K562 (cell line): ENCODE results near the gene ANAPC2. TPM values are rescaled to one million over a fixed set of nuclear protein-coding genes. Genes with fewer than 3 reads are reported as not detected.
A peak's percentile ranks its signal among the peaks of the same experiment; 100 is the strongest.

Experiments used
- AFF4 ChIP-seq: sonication (generic); formaldehyde crosslinking; IDR thresholded peaks from 2 replicates; pipeline ENCODE4 v1.8.0; 2023; ENCODE audit warnings: mild to moderate bottlenecking, missing genetic modification reagents
- CBFB ChIP-seq: sonication (generic); formaldehyde crosslinking; IDR thresholded peaks from 2 replicates; pipeline ENCODE4 v1.4.0; 2020; ENCODE audit warnings: mild to moderate bottlenecking, missing genetic modification reagents
- GTF3C2 ChIP-seq: IDR thresholded peaks from 3 replicates; pipeline ENCODE4 v1.6.1; 2011; ENCODE audit warnings: borderline replicate concordance, mild to moderate bottlenecking, moderate library complexity; ENCODE audit not compliant: insufficient read length; ENCODE audit errors: extremely low read depth
- KDM2B ChIP-seq: fragments of 250-450 bp; sonication (Bioruptor Pico); IDR thresholded peaks from 2 replicates; pipeline ENCODE4 v1.8.0; 2021; ENCODE audit warnings: mild to moderate bottlenecking, moderate library complexity
- POLR2H ChIP-seq: IDR thresholded peaks from 2 replicates; pipeline ENCODE4 v1.6.1; 2016; ENCODE audit warnings: missing genetic modification characterization, low read depth, mild to moderate bottlenecking, control low read depth, missing compliant biosample characterization, moderate library complexity
- SREBF2 ChIP-seq: sonication (generic); formaldehyde crosslinking; IDR thresholded peaks from 2 replicates; pipeline ENCODE4 v1.4.0; 2020; ENCODE audit warnings: mild to moderate bottlenecking, missing genetic modification reagents
- ZBTB33 ChIP-seq: sonication (generic); formaldehyde crosslinking; IDR thresholded peaks from 2 replicates; pipeline ENCODE4 v1.8.1; 2023; ENCODE audit warnings: mild to moderate bottlenecking, missing genetic modification reagents
- ZBTB7A ChIP-seq: IDR thresholded peaks from 2 replicates; pipeline ENCODE4 v1.6.1; 2011; ENCODE audit warnings: low read depth, mild to moderate bottlenecking, low read length, moderate library complexity, borderline replicate concordance; ENCODE audit not compliant: control insufficient read depth
- polyA plus RNA-seq, 8 experiments: library from polyadenylated mRNA; depleted of rRNA in 4 of 8; stranded (reverse) in 5 of 8; unstranded in 3 of 8; fragments of >200 nt; fragmentation: Nextera tagmentation in 2 of 8; fragmentation: Illumina TruSeq in 1 of 8; extraction: Ambion mirVana in 2 of 8; extraction: Trizol in 1 of 8; gene quantifications; 2 replicates each; pipeline versions ENCODE4 v1.2.1 to v1.2.3, GENCODE V29; 2011 to 2014; ENCODE audit warnings: inconsistent platforms in 1 of 8, missing spikeins in 1 of 8
- total RNA-seq, 7 experiments: library from RNA; depleted of rRNA in 6 of 7; stranded (reverse); fragments of >200 nt in 6 of 7; fragmentation: Illumina TruSeq in 2 of 7; extraction: Trizol in 2 of 7; gene quantifications; 2 replicates each; pipeline versions ENCODE4 v1.2.1 to v1.2.3, GENCODE V29; 2011 to 2021; ENCODE audit warnings: low replicate concordance in 1 of 7

The ANAPC2 gene
- total and polyA plus RNA-seq, 9 of the 15 experiments (the other 6 are each of a cell fraction or from before 2014, with no cell fraction given), result 0.11 to 56.5 (median 17.1) TPM; not detected in 1

- TF ChIP-seq AFF4 (no peak), CBFB (0 out of 2 replicates have a peak, but pooled peaks have one; percentile 24), ZBTB7A (peak; percentile 22; the same call in 1 of the 2 replicates), SREBF2 (CRISPR knock-in tag) (no peak), POLR2H (tag) (no peak), GTF3C2 (no peak), KDM2B (no peak), ZBTB33 (CRISPR knock-in tag) (peak; percentile 91)
Observed at GRCh38 chr9:137198051-137198901, 9.9 kb upstream of the ANAPC2 start (continued).
